Measurements from ENCODE around the gene ATXN7L1.
"Not testable (repeated sequence)": the region's sequence is repeated elsewhere in the genome, so short reads cannot be mapped to it uniquely, and the experiment has no call there.

The ATXN7L1 gene

DNA sequence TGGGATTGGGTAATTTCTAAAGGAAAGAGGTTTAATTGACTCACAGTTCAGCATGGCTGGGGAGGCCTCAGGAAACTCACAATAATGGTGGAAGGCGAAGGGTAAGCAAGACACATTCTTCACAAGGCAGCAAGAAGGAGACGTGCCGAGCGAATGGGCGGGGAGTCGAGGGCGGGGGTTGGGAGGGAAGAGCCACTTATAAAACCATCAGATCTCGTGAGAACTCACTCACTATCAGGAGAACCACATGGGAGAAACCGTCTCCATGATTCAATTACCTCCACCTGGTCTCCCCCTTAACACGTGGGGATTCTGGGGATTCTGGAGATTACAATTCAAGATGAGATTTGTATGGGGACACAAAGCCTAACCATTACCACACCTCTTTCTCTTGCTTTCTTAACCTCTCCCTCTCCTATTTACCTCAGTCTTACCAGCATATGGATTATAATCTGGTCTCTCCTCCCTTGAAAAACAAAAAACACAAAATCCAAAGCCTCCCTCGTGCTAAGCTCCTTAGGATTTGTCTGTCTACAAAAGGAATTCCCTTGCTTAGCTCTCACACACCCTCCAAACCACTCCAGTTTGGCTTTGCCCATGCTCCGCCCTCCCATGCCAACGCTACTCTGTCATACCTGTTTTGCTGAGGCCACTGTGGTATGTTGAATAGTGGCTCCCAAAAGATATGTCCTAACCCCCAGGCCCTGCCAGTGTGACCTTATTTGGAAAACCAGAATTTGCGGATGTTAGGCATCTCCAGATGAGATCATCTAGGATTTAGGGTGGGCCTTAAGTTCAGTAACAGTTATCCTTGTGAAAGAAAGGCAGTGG lies 275.5 kb downstream of the ATXN7L1 start:
- no peak for DNase-seq
- Histone ChIP-seq H3K4me3 (ENCODE audit: low read depth, low read length) (no peak overlapping the region), H3K27ac (no peak overlapping the region), H3K27me3 (replicated peaks) (no peaks in the 10 kb centered on the region), H3K36me3 (replicated peaks) (no peaks in the 10 kb centered on the region)
- TF ChIP-seq, protein P1, sequence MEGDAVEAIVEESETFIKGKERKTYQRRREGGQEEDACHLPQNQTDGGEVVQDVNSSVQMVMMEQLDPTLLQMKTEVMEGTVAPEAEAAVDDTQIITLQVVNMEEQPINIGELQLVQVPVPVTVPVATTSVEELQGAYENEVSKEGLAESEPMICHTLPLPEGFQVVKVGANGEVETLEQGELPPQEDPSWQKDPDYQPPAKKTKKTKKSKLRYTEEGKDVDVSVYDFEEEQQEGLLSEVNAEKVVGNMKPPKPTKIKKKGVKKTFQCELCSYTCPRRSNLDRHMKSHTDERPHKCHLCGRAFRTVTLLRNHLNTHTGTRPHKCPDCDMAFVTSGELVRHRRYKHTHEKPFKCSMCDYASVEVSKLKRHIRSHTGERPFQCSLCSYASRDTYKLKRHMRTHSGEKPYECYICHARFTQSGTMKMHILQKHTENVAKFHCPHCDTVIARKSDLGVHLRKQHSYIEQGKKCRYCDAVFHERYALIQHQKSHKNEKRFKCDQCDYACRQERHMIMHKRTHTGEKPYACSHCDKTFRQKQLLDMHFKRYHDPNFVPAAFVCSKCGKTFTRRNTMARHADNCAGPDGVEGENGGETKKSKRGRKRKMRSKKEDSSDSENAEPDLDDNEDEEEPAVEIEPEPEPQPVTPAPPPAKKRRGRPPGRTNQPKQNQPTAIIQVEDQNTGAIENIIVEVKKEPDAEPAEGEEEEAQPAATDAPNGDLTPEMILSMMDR (IDR thresholded peaks at IDR 0.05; ENCODE audit: low read depth, low read length, missing control alignments): no peak
- in situ Hi-C loops (cut with HindIII; ENCODE audit: low pct_ligation_motif_present, low sequenced_read_pairs): no loop called here

DNA sequence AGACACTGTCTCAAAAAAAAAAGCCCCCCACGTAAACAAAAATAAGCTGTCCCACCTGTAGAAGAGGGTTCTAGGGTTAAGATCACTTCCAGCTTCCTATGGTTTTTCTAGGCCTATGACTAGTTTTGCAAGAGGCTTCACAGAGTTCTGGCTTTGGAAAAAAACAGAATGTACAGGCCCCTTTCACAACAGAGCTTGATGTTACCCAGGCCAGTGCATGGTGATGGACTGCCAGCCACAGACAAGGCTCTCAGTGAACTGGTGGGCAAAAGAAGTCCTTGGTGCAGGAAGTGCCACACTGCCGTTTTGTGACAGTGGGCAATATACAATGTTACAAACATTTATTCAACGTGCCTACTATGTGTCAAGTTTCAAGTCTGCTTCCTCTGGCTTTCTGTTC lies 276.8 kb downstream of the ATXN7L1 start:
- H3K27me3 ChIP-seq (replicated peaks): no peaks in the 10 kb centered on the region
- no peak for DNase-seq
- H3K36me3 ChIP-seq (replicated peaks): no peaks in the 10 kb centered on the region
- in situ Hi-C loops (cut with HindIII; ENCODE audit: low pct_ligation_motif_present, low sequenced_read_pairs): no loop called here
- no peak overlapping the region for H3K4me3 ChIP-seq (ENCODE audit: low read depth, low read length)
- TF ChIP-seq, protein P1 (IDR thresholded peaks at IDR 0.05; ENCODE audit: low read depth, low read length, missing control alignments): no peak
- no peak overlapping the region for H3K27ac ChIP-seq

DNA sequence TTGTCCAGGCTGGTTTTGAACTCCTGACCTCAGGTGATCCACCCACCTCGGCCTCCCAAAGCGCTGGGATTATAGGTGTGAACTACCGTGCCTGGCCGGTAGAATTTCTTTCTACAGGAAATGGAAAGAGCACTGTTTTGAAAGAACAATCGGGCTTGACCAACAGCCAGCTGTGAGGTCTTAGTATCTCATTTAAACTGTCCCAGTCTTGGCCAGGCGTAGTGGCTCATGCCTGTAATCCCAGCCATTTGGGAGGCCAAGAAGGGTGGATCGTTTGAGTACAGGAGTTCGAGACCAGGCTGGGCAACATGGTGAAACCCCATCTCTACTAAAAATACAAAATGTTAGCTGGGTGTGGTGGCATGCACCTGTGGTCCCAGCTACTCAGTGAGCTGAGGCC lies 277.3 kb downstream of the ATXN7L1 start:
- DNase-seq; H3K27ac ChIP-seq; in situ Hi-C loops (cut with HindIII; ENCODE audit: low pct_ligation_motif_present, low sequenced_read_pairs); H3K27me3 ChIP-seq (replicated peaks); H3K4me3 ChIP-seq (ENCODE audit: low read depth, low read length); H3K36me3 ChIP-seq (replicated peaks): not testable (repeated sequence)

DNA sequence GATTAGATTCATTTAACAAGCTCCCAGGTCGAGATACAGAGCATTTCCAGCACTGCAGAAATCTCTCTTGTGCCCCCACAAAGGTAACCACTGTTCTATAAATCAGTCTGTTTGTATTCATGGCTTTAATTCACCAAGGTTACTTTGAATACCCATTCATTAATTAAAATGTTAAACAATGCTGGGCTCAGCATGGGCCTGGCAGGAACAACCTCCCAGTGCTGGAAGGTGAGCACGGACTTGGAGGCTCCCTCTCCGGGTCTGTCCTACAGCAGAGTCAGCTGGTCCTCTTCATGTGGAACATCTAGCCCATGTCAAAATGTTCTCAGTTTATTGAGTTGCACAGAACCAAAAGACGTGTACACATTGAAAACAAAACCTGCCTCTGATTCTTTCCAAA lies 279.5 kb downstream of the ATXN7L1 start:
- no peak overlapping the region for H3K27ac ChIP-seq
- no peak for DNase-seq
- H3K36me3 ChIP-seq (replicated peaks): no peaks in the 10 kb centered on the region
- no peaks in the 10 kb centered on the region for H3K27me3 ChIP-seq (replicated peaks)
- H3K4me3 ChIP-seq (ENCODE audit: low read depth, low read length): no peak overlapping the region
- TF ChIP-seq, protein P1 (IDR thresholded peaks at IDR 0.05; ENCODE audit: low read depth, low read length, missing control alignments): no peak
- in situ Hi-C loops (cut with HindIII; ENCODE audit: low pct_ligation_motif_present, low sequenced_read_pairs): no loop called here

DNA sequence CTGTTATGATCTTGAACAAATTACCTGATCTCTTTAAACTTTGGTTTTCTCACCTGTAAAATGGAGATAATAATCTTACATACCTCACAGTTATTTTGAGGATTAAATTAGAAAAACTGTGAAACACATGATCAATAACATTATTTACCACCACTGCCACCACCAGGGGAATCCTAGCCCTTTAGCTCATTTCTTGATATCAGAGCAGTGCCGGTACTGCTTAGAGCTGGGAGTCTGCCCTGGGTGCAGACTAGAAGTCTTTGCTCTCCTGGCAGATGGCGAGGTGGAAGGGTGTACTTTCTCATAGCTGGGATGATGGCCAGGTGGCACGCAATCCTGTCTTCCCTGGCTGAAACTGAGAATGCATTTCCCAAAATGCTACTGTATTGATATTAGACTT lies 282.4 kb downstream of the ATXN7L1 start:
- Histone ChIP-seq H3K27me3 (replicated peaks) (no peaks in the 10 kb centered on the region), H3K36me3 (replicated peaks) (no peaks in the 10 kb centered on the region), H3K4me3 (ENCODE audit: low read depth, low read length) (no peak overlapping the region), H3K27ac (no peak overlapping the region)
- DNase-seq: no peak
- TF ChIP-seq, protein P1 (IDR thresholded peaks at IDR 0.05; ENCODE audit: low read depth, low read length, missing control alignments): no peak
- in situ Hi-C loops (cut with HindIII; ENCODE audit: low pct_ligation_motif_present, low sequenced_read_pairs): no loop called here

DNA sequence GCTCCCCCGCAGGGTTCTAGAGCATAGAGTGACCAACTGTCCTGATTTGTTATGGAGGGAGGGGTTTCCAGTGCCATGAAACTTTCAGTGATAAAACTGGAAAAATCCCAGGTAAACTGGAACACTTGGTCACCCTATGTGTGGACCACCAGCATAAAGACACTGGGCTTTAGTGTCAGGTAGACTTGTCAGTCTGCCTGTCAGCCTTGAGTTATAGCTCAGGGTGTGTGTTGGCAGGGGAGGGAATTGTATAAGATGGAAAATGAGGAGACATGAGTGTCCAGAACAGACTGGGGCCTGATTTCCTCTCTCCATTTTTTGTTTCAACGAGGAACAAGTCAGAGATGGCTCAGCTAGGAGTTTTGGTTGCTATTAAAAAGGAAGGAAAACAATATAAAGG lies 284.9 kb downstream of the ATXN7L1 start:
- DNase-seq: no peak
- in situ Hi-C loops (cut with HindIII; ENCODE audit: low pct_ligation_motif_present, low sequenced_read_pairs): no loop called here
- TF ChIP-seq, protein P1 (IDR thresholded peaks at IDR 0.05; ENCODE audit: low read depth, low read length, missing control alignments): no peak

More for the DNA sequence above, 284.9 kb downstream of the ATXN7L1 start:
- no peak overlapping the region for H3K27ac ChIP-seq
- H3K4me3 ChIP-seq (ENCODE audit: low read depth, low read length): no peak overlapping the region
- H3K27me3 ChIP-seq (replicated peaks): no peaks in the 10 kb centered on the region
- no peaks in the 10 kb centered on the region for H3K36me3 ChIP-seq (replicated peaks)
